ENCODE results near the gene VEGFD. TPM values are rescaled to one million over a fixed set of nuclear protein-coding genes. Genes with fewer than 3 reads are reported as not detected.

Gene VEGFD
- total and polyA plus RNA-seq, 2 of the 13 experiments (the other 11 are each of a cell fraction or from before 2014, with no cell fraction given), result 0.11 to 0.35 TPM

GRCh38 chrX:15335135-15336022 lies 48.8 kb downstream of the VEGFD start, which contains the start of gene PIGA (continued):
- 0 out of 2 replicates have a peak, but pooled peaks have one; percentile 28 for TF ChIP-seq THAP9 (CRISPR knock-in tag; IDR thresholded peaks at IDR 0.05; ENCODE audit: borderline replicate concordance)
- TF ChIP-seq KDM2A (CRISPR knock-in tag; IDR thresholded peaks at IDR 0.05; ENCODE audit: borderline replicate concordance, low read depth), result peak; percentile 69
- no peak for TF ChIP-seq ZNF556 (CRISPR knock-in tag; IDR thresholded peaks at IDR 0.05; ENCODE audit: borderline replicate concordance)
- peak; percentile 76 for TF ChIP-seq POLR2AphosphoS5 (IDR thresholded peaks at IDR 0.05; ENCODE audit: low read depth, low read length)
- peak; percentile 93 for TF ChIP-seq GMEB1 (CRISPR knock-in tag; IDR thresholded peaks at IDR 0.05; ENCODE audit: borderline replicate concordance)
- TF ChIP-seq ATF7-NPFF (CRISPR knock-in tag; IDR thresholded peaks at IDR 0.05; ENCODE audit: low read depth), result 0 out of 2 replicates have a peak, but pooled peaks have one; percentile 32
- no peak for TF ChIP-seq ZNF549 (CRISPR knock-in tag; IDR thresholded peaks at IDR 0.05)
- peak; percentile 78 for TF ChIP-seq HDAC1 (CRISPR knock-in tag; IDR thresholded peaks at IDR 0.05)
- TF ChIP-seq SMYD3 (CRISPR knock-in tag; IDR thresholded peaks at IDR 0.05), result no peak
- 0 out of 2 replicates have a peak, but pooled peaks have one; percentile 26 for TF ChIP-seq IRF9 (CRISPR knock-in tag; IDR thresholded peaks at IDR 0.05; ENCODE audit: borderline replicate concordance)
- TF ChIP-seq CBFB (CRISPR knock-in tag; IDR thresholded peaks at IDR 0.05), result no peak
- TF ChIP-seq ZFX (CRISPR knock-in tag; IDR thresholded peaks at IDR 0.05; ENCODE audit: low read depth), result peak; percentile 73; the same call in 1 of the 2 replicates
- TF ChIP-seq ZNF580 (CRISPR knock-in tag; IDR thresholded peaks at IDR 0.05; ENCODE audit: borderline replicate concordance, low read depth), result no peak
- peak; percentile 33 for TF ChIP-seq AGO2 (optimal IDR thresholded peaks at IDR 0.05; ENCODE audit: low read depth, low read length)
- TF ChIP-seq ARID4A (CRISPR knock-in tag; IDR thresholded peaks at IDR 0.05; ENCODE audit: borderline replicate concordance), result peak; percentile 93
- peak; percentile 85 for TF ChIP-seq NR2C2 (CRISPR knock-in tag; IDR thresholded peaks at IDR 0.05; ENCODE audit: borderline replicate concordance)
